ENCODE results near the gene ARHGDIA.

DNA sequence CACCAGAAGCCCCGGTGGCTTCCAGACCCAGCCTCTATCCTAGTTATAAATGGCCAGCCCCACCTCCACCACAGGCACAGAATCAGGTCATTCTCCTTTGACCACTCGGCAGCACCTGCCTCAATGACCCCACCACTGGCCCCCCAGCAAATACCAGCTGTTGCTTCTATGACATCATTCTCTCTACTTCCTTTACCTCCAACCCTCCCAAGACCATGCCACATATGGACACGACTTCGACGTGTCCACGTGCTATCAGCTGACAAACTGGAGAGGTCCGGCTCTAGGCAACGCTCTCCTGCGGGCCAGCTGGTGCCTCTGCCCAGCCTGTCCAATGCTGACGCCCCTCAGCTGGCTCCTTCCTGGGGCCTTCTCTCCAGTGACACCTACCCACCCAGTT is 14.3 kb upstream of the ARHGDIA start:
- TF ChIP-seq EZH2 (IDR thresholded peaks at IDR 0.05; ENCODE audit: low read length, unreplicated experiment) (no peak), EZH2phosphoT487 (IDR thresholded peaks at IDR 0.05; ENCODE audit: borderline replicate concordance, low read length) (no peak)
- TF ChIP-seq, protein P1, sequence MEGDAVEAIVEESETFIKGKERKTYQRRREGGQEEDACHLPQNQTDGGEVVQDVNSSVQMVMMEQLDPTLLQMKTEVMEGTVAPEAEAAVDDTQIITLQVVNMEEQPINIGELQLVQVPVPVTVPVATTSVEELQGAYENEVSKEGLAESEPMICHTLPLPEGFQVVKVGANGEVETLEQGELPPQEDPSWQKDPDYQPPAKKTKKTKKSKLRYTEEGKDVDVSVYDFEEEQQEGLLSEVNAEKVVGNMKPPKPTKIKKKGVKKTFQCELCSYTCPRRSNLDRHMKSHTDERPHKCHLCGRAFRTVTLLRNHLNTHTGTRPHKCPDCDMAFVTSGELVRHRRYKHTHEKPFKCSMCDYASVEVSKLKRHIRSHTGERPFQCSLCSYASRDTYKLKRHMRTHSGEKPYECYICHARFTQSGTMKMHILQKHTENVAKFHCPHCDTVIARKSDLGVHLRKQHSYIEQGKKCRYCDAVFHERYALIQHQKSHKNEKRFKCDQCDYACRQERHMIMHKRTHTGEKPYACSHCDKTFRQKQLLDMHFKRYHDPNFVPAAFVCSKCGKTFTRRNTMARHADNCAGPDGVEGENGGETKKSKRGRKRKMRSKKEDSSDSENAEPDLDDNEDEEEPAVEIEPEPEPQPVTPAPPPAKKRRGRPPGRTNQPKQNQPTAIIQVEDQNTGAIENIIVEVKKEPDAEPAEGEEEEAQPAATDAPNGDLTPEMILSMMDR (conservative IDR thresholded peaks at IDR 0.05; ENCODE audit: low read depth, low read length): no peak

Data from PC-3 (cell line).